A673 (cell line): Measurements from ENCODE around the gene RPTOR. TPM values are rescaled to one million over a fixed set of nuclear protein-coding genes. Genes with fewer than 3 reads are reported as not detected.

ENCODE experiments used
- BruUV-seq: library from RNA; stranded (reverse); fragments of 400-500 nt; replicated peaks from 2 replicates; lab custom pipeline; 2021; lab: Mats Ljungman, UMichigan
- CTCF ChIA-PET: fragments of 300-600 bp; sonication (Branson Sonifier 250); formaldehyde crosslinking; loops from one replicate; lab custom pipeline; 2022; ENCODE audit warnings: antibody characterized with exemption; lab: Charles Lee
- POLR2A ChIA-PET: fragments of 300-600 bp; sonication (Branson Sonifier 250); formaldehyde crosslinking; loops from one replicate; lab custom pipeline; 2022; ENCODE audit warnings: antibody characterized with exemption; ENCODE audit not compliant: low non-redundant PET; lab: Charles Lee
- DNase-seq: peaks from one replicate; pipeline ENCODE4 v3.0.0-alpha.2; 2015; ENCODE audit warnings: low spot score
- H3K27ac ChIP-seq: fragments of 200-600 bp; sonication (generic); 2 replicates; pipeline ENCODE4 v1.5.1; 2016; ENCODE audit warnings: mixed run types, low read depth, mild to moderate bottlenecking, mixed read lengths, antibody characterized with exemption, low read length; ENCODE audit not compliant: poor library complexity, severe bottlenecking
- H3K27me3 ChIP-seq: fragments of 200-600 bp; sonication (generic); replicated peaks from 2 replicates; pipeline ENCODE4 v1.6.1; 2017; ENCODE audit warnings: mixed run types, low read depth, mild to moderate bottlenecking, mixed read lengths, antibody characterized with exemption, low read length; ENCODE audit not compliant: insufficient read depth, poor library complexity
- H3K36me3 ChIP-seq: fragments of 200-600 bp; sonication (generic); 2 replicates; pipeline ENCODE4 v1.6.1; 2016; ENCODE audit warnings: mixed run types, mild to moderate bottlenecking, mixed read lengths, antibody characterized with exemption, low read length; ENCODE audit not compliant: insufficient read depth, poor library complexity, severe bottlenecking
- H3K4me1 ChIP-seq: fragments of 200-600 bp; sonication (generic); 2 replicates; pipeline ENCODE4 v1.6.1; 2017; ENCODE audit warnings: mixed run types, mild to moderate bottlenecking, mixed read lengths, antibody characterized with exemption, low read length; ENCODE audit not compliant: insufficient read depth, poor library complexity, severe bottlenecking
- H3K4me3 ChIP-seq: fragments of 200-600 bp; sonication (generic); 2 replicates; pipeline ENCODE4 v1.5.1; 2016; ENCODE audit warnings: low read depth, mixed run types, mild to moderate bottlenecking, mixed read lengths, low read length; ENCODE audit not compliant: poor library complexity, severe bottlenecking
- H3K9me3 ChIP-seq: fragments of 200-600 bp; sonication (generic); 2 replicates; pipeline ENCODE4 v1.6.1; 2016; ENCODE audit warnings: mixed run types, low read depth, mild to moderate bottlenecking, mixed read lengths, antibody characterized with exemption, low read length; ENCODE audit not compliant: poor library complexity, severe bottlenecking
- CTCF ChIP-seq: fragments of 300-800, 200-600 bp; sonication (generic); conservative IDR thresholded peaks from 2 replicates; pipeline ENCODE4 v1.5.1; 2017; ENCODE audit warnings: low read depth, mild to moderate bottlenecking, antibody characterized with exemption, low read length, moderate library complexity, mixed read lengths
- EZH2 ChIP-seq: fragments of 200-600 bp; sonication (generic); IDR thresholded peaks from 2 replicates; pipeline ENCODE4 v1.6.1; 2017; ENCODE audit warnings: borderline replicate concordance, low read depth, mild to moderate bottlenecking, mixed read lengths, antibody characterized with exemption, low read length; ENCODE audit not compliant: poor library complexity, severe bottlenecking
- intact Hi-C: fragments of 100-400 bp; cut with micrococcal nuclease; formaldehyde crosslinking; loops from one replicate; pipeline ENCODE4 v1.10.0; 2022; ENCODE audit not compliant: unreplicated experiment
- total RNA-seq: library from RNA; stranded (reverse); gene quantifications from 2 replicates; pipeline ENCODE4 v1.2.3, GENCODE V29; 2021

RPTOR gene
- total RNA-seq, 1 experiment from 2014 or later: 55.2 TPM

- intact Hi-C loops: loop anchor here (2.0 kb wide), 1 partner anchor 109 kb away; no protein-coding TSS in a partner anchor
- peaks cover 3% of the 10 kb centered on the region for H3K4me1 ChIP-seq
- peak within 1 kb of the TSS; percentile 86 for H3K27ac ChIP-seq
- no peaks in the 10 kb centered on the region for H3K27me3 ChIP-seq
- ChIA-PET POLR2A (no interaction called here), CTCF (no interaction called here)
- DNase-seq: peak; percentile 87
- no TSS peak for BruUV-seq
- H3K9me3 ChIP-seq: no peaks in the 10 kb centered on the region
- peaks cover 15% of the 10 kb centered on the region for H3K36me3 ChIP-seq
- H3K4me3 ChIP-seq: peak within 1 kb of the TSS; percentile 98
- TF ChIP-seq EZH2 (no peak), CTCF (no peak)
These were observed 447.0 kb downstream of the RPTOR start, which contains the start of gene CHMP6 for GRCh38 chr17:80991645-80992076. Gene CHMP6 (plus strand): TSS chr17:80991841. CDS start chr17:80991919, 78 bp downstream.

GRCh38 chr17:80992077-80992947 lies 447.7 kb downstream of the RPTOR start:
- no TSS peak for BruUV-seq
- Histone ChIP-seq H3K27me3 (no peaks in the 10 kb centered on the region), H3K4me3 (peak overlapping the region; percentile 98), H3K9me3 (no peaks in the 10 kb centered on the region), H3K36me3 (peaks cover 18% of the 10 kb centered on the region), H3K4me1 (peaks cover 3% of the 10 kb centered on the region), H3K27ac (peak overlapping the region; percentile 86)
- CTCF ChIA-PET: interaction anchor here (0.5 kb wide), 1 partner anchor 150 kb away, joined by 5 read pairs; no protein-coding TSS in a partner anchor
- POLR2A ChIA-PET: no interaction called here
- no peak for DNase-seq
- TF ChIP-seq EZH2 (no peak), CTCF (no peak)
- intact Hi-C loops: no loop called here

GRCh38 chr17:80992948-80993624 lies 448.4 kb downstream of the RPTOR start:
- peaks cover 3% of the 10 kb centered on the region for H3K4me1 ChIP-seq
- H3K9me3 ChIP-seq: no peaks in the 10 kb centered on the region
- H3K36me3 ChIP-seq: peaks cover 23% of the 10 kb centered on the region
- H3K4me3 ChIP-seq: peak overlapping the region; percentile 98
- DNase-seq: no peak
- TSS peak; percentile 88 for BruUV-seq
- no peak overlapping the region for H3K27ac ChIP-seq
- no peaks in the 10 kb centered on the region for H3K27me3 ChIP-seq
- CTCF ChIA-PET: interaction anchor here (0.5 kb wide), 1 partner anchor 149 kb away, joined by 5 read pairs; no protein-coding TSS in a partner anchor
- TF ChIP-seq EZH2 (no peak), CTCF (no peak)
- POLR2A ChIA-PET: no interaction called here
- intact Hi-C loops: no loop called here
